K562 (cell line): ENCODE data around the gene LZTFL1. TPM values are rescaled to one million over a fixed set of nuclear protein-coding genes. Genes with fewer than 3 reads are reported as not detected.

Experiments used
- ATAC-seq: fragments of 200-7000 bp; cut with Tn5 transposase; 3 replicates; pipeline ENCODE4 v1.9.1; 2020; ENCODE audit warnings: moderate library complexity
- BruUV-seq: library from RNA; stranded (reverse); fragments of 400-500 nt; replicated peaks from 2 replicates; lab custom pipeline; 2021; lab: Mats Ljungman, UMichigan
- CTCF ChIA-PET: fragments of 300-600 bp; formaldehyde crosslinking; extraction: SDS; loops from one replicate; lab custom pipeline; 2021; ENCODE audit warnings: low intra/inter-chr PET ratio; lab: Yijun Ruan, JAX
- POLR2A ChIA-PET: fragments of 300-600, 350-650 bp; sonication (Branson Sonifier 250); formaldehyde crosslinking; extraction: SDS; loops from one replicate; lab custom pipeline; 2021; ENCODE audit warnings: antibody characterized with exemption, inconsistent platforms; lab: Yijun Ruan, JAX
- DNase-seq, 4 experiments: peaks; one replicate each; pipeline versions ENCODE4 v3.0.0 to v3.0.0-alpha.2; 2011 to 2018; ENCODE audit warnings: low spot score in 3 of 4, mixed read lengths in 3 of 4; ENCODE audit errors: extremely low read depth in 1 of 4
- FAIRE-seq: peaks from 2 replicates; lab custom pipeline; 2011; peaks lifted over from hg19 to GRCh38; lab: Jason Lieb, UNC
- H2AFZ ChIP-seq: 2 replicates; pipeline ENCODE4 v1.6.0; 2011; ENCODE audit warnings: low read depth, low read length, control low read depth, inconsistent platforms
- H3K27ac ChIP-seq: fragments of 200-600 bp; 3 replicates; pipeline ENCODE4 v1.8.0; 2011; ENCODE audit warnings: low read depth, mild to moderate bottlenecking, control low read depth, inconsistent platforms, low read length, moderate library complexity, mixed read lengths; ENCODE audit errors: extremely low read depth
- H3K27me3 ChIP-seq, 2 experiments: fragments of 300-600 bp in 1 of 2; 2 replicates in 1 of 2; 3 replicates in 1 of 2; pipeline versions ENCODE4 v1.6.0 to v1.8.0; 2011; ENCODE audit warnings: inconsistent platforms in 2 of 2, low read length in 2 of 2, mild to moderate bottlenecking in 1 of 2, mixed read lengths in 1 of 2, moderate library complexity in 1 of 2; ENCODE audit not compliant: control insufficient read depth in 2 of 2, insufficient read depth in 2 of 2
- H3K36me3 ChIP-seq: fragments of 300-600 bp; 3 replicates; pipeline ENCODE4 v1.8.0; 2011; ENCODE audit warnings: mild to moderate bottlenecking, low read length, inconsistent platforms; ENCODE audit not compliant: control insufficient read depth, insufficient read depth
- H3K4me1 ChIP-seq, 2 experiments: fragments of 200-600 bp in 1 of 2; replicated peaks in 1 of 2; 2 replicates in 1 of 2; 3 replicates in 1 of 2; pipeline versions ENCODE4 v1.5.1 to v1.8.0; 2011; ENCODE audit warnings: inconsistent platforms in 2 of 2, low read length in 2 of 2, mild to moderate bottlenecking in 1 of 2, mixed read lengths in 1 of 2, moderate library complexity in 1 of 2; ENCODE audit not compliant: control insufficient read depth in 2 of 2, insufficient read depth in 2 of 2
- H3K4me2 ChIP-seq: 2 replicates; pipeline ENCODE4 v1.6.1; 2011; ENCODE audit warnings: low read length, control low read depth, inconsistent platforms, mixed read lengths; ENCODE audit not compliant: insufficient read depth
- H3K4me3 ChIP-seq: fragments of 200-600 bp; sonication (generic), shearing (Covaris generic); 2 replicates; pipeline ENCODE4 v1.5.1; 2016; ENCODE audit warnings: control low read depth, inconsistent platforms
- H3K79me2 ChIP-seq: fragments of 200-600 bp; 3 replicates; pipeline ENCODE4 v1.8.0; 2011; ENCODE audit warnings: low read length, inconsistent platforms; ENCODE audit not compliant: control insufficient read depth, insufficient read depth
- H3K9ac ChIP-seq, 2 experiments: 2 replicates each; pipeline versions ENCODE4 v1.6.0 to v1.6.1; 2011; ENCODE audit warnings: low read depth in 2 of 2, low read length in 2 of 2, control low read depth in 1 of 2, inconsistent platforms in 1 of 2, mild to moderate bottlenecking in 1 of 2, mixed read lengths in 1 of 2; ENCODE audit not compliant: insufficient read depth in 1 of 2
- H3K9me1 ChIP-seq: one replicate; pipeline ENCODE4 v1.6.0; 2011; ENCODE audit warnings: inconsistent platforms, mild to moderate bottlenecking, low read length, moderate library complexity; ENCODE audit not compliant: control insufficient read depth, insufficient read depth
- H3K9me3 ChIP-seq: replicated peaks from 2 replicates; pipeline ENCODE4 v1.5.1; 2011; ENCODE audit warnings: low read depth, low read length, inconsistent platforms; ENCODE audit not compliant: control insufficient read depth, insufficient read depth
- H4K20me1 ChIP-seq: replicated peaks from 2 replicates; pipeline ENCODE4 v1.6.1; 2011; ENCODE audit warnings: low read length, inconsistent platforms, mixed read lengths; ENCODE audit not compliant: control insufficient read depth, insufficient read depth
- CAMTA2 ChIP-seq: fragments of 250-450 bp; sonication (Bioruptor Pico); conservative IDR thresholded peaks from 2 replicates; pipeline ENCODE4 v1.5.1; 2022
- E4F1 ChIP-seq: fragments of 250-450 bp; sonication (Bioruptor Pico); IDR thresholded peaks from 2 replicates; pipeline ENCODE4 v1.5.0; 2021; ENCODE audit warnings: mild to moderate bottlenecking, borderline replicate concordance
- ETS2 ChIP-seq: IDR thresholded peaks from 2 replicates; pipeline ENCODE4 v1.6.1; 2016; ENCODE audit warnings: borderline replicate concordance, missing genetic modification characterization, mild to moderate bottlenecking, moderate library complexity, missing compliant biosample characterization; ENCODE audit not compliant: poor library complexity, severe bottlenecking
- GABPA ChIP-seq: fragments of 200-800 bp; sonication (Bioruptor generic); conservative IDR thresholded peaks from 2 replicates; pipeline ENCODE4 v1.6.1; 2016; ENCODE audit warnings: low read depth, missing genetic modification characterization, missing compliant biosample characterization
- KDM2B ChIP-seq: fragments of 250-450 bp; sonication (Bioruptor Pico); IDR thresholded peaks from 2 replicates; pipeline ENCODE4 v1.8.0; 2021; ENCODE audit warnings: mild to moderate bottlenecking, moderate library complexity
- KHSRP ChIP-seq: fragments of 450-650 bp; IDR thresholded peaks from 2 replicates; pipeline ENCODE4 v1.6.1; 2017
- MAFF ChIP-seq: IDR thresholded peaks from 2 replicates; pipeline ENCODE4 v1.6.1; 2012; ENCODE audit warnings: low read length, improper control_type of control experiment
- ZFPM2 ChIP-seq: fragments of 250-450 bp; sonication (Bioruptor Pico); IDR thresholded peaks from 2 replicates; pipeline ENCODE4 v1.5.1; 2022; ENCODE audit warnings: mild to moderate bottlenecking
- ZNF134 ChIP-seq: fragments of 250-450 bp; sonication (Bioruptor Pico); conservative IDR thresholded peaks from 2 replicates; pipeline ENCODE4 v1.4.0; 2020
- ZNF143 ChIP-seq: sonication (generic); formaldehyde crosslinking; IDR thresholded peaks from 2 replicates; pipeline ENCODE4 v1.9.0; 2022; ENCODE audit warnings: mild to moderate bottlenecking, missing genetic modification reagents
- ZNF318 ChIP-seq, 2 experiments: fragments of 450-650 bp; IDR thresholded peaks; 2 replicates each; pipeline ENCODE4 v1.6.1; 2016; ENCODE audit warnings: mild to moderate bottlenecking in 2 of 2, borderline replicate concordance in 1 of 2, low read depth in 1 of 2, moderate library complexity in 1 of 2
- WGBS: fragments of 100-300 bp; shearing (Covaris generic); methylation state at CpG from one replicate; pipeline ENCODE4 v1.1.6; 2016; ENCODE audit warnings: low coverage, mixed read lengths; ENCODE audit not compliant: insufficient coverage; ENCODE audit errors: missing lambda C conversion rate; 5-methylcytosine and 5-hydroxymethylcytosine counted together
- in situ Hi-C: fragments of 300-500 bp; cut with MboI; formaldehyde crosslinking; loops from 4 replicates; pipeline ENCODE4 v1.15.0; 2018; ENCODE audit warnings: inconsistent platforms, mixed read lengths
- intact Hi-C: fragments of 100-400 bp; cut with micrococcal nuclease; formaldehyde crosslinking; loops from 2 replicates; pipeline ENCODE4 v1.14.2; 2022
- polyA plus RNA-seq, 8 experiments: library from polyadenylated mRNA; depleted of rRNA in 4 of 8; stranded (reverse) in 5 of 8; unstranded in 3 of 8; fragments of >200 nt; fragmentation: Nextera tagmentation in 2 of 8; fragmentation: Illumina TruSeq in 1 of 8; extraction: Ambion mirVana in 2 of 8; extraction: Trizol in 1 of 8; gene quantifications; 2 replicates each; pipeline versions ENCODE4 v1.2.1 to v1.2.3, GENCODE V29; 2011 to 2014; ENCODE audit warnings: inconsistent platforms in 1 of 8, missing spikeins in 1 of 8
- total RNA-seq, 7 experiments: library from RNA; depleted of rRNA in 6 of 7; stranded (reverse); fragments of >200 nt in 6 of 7; fragmentation: Illumina TruSeq in 2 of 7; extraction: Trizol in 2 of 7; gene quantifications; 2 replicates each; pipeline versions ENCODE4 v1.2.1 to v1.2.3, GENCODE V29; 2011 to 2021; ENCODE audit warnings: low replicate concordance in 1 of 7

Gene LZTFL1
- total and polyA plus RNA-seq, 9 of the 15 experiments (the other 6 are each of a cell fraction or from before 2014, with no cell fraction given) = 10.7 to 33.7 (median 15.3) TPM

DNA sequence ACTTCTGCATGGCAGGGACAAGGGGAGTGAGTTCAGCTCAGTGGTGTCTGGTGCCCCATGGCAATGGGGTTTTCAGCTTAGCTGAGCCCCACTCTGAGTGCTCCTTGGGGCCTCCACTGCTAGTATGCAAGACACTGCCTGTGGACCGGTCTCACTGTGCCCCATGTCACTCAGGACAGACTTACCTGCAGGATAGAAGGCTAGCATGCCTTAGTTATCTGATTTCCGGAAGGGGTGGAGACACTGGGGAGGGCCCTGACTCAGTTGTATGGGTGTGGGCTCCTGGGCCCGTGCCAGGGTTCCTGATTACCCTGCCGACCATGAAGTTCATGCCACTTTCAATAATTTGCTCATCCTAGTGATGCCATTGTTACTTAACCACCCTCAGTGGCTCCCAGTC lies 41.3 kb downstream of the LZTFL1 start:
- H3K79me2 ChIP-seq = no peaks in the 10 kb centered on the region
- H3K27ac ChIP-seq = no peak overlapping the region
- H3K4me3 ChIP-seq = no peak overlapping the region
- no TSS peak for BruUV-seq
- ChIA-PET POLR2A (interaction anchor here (0.6 kb wide), 1 partner anchor 26 kb away, joined by 3 read pairs; no protein-coding TSS in a partner anchor), CTCF (no interaction called here)
- H3K27me3 ChIP-seq = peaks cover 37 to 68% of the 10 kb centered on the region in 2 experiments
- ATAC-seq (no peak), FAIRE-seq (no peak), DNase-seq (no peak)
- no peak overlapping the region for H3K4me2 ChIP-seq
- H3K36me3 ChIP-seq = no peaks in the 10 kb centered on the region
- H3K9me3 ChIP-seq = no peaks in the 10 kb centered on the region
- H2AFZ ChIP-seq = no peak overlapping the region
- WGBS = 3% methylated on average over 4 of the region's 4 CpGs
- H3K9me1 ChIP-seq = no peaks in the 10 kb centered on the region
- no peaks in the 10 kb centered on the region for H4K20me1 ChIP-seq
- intact Hi-C loops = no loop called here
- in situ Hi-C loops = no loop called here
- H3K9ac ChIP-seq = no peak overlapping the region
- H3K4me1 ChIP-seq = peaks cover 0 to 10% of the 10 kb centered on the region in 2 experiments; a peak in 2 of 5 replicates
- TF ChIP-seq GABPA (tag) (no peak), ZNF318 (IDR thresholded peaks at IDR 0.05; ENCODE audit: borderline replicate concordance in 1 of 2, low read depth in 1 of 2) (no peak), E4F1 (CRISPR knock-in tag) (no peak), KDM2B (no peak), MAFF (no peak), CAMTA2 (CRISPR knock-in tag) (no peak), ZFPM2 (no peak), ZNF143 (CRISPR knock-in tag) (no peak), ZNF134 (CRISPR knock-in tag) (no peak), ETS2 (tag) (no peak), KHSRP (no peak)
